GM18951 (cell line): ENCODE results near the gene GPX4.

Experiments used
- POLR2A ChIP-seq: IDR thresholded peaks from 4 replicates; pipeline ENCODE4 v1.6.1; 2011; ENCODE audit warnings: mild to moderate bottlenecking; ENCODE audit not compliant: insufficient read length, insufficient read depth; ENCODE audit errors: extremely low read depth
- in situ Hi-C: fragments of 300-500 bp; cut with MboI; formaldehyde crosslinking; loops from one replicate; pipeline ENCODE4 v1.12.0; 2022; ENCODE audit warnings: low sequenced_read_pairs, mixed read lengths, inconsistent platforms; ENCODE audit not compliant: unreplicated experiment

The GPX4 gene

GRCh38 chr19:1084024-1084868 lies 19.5 kb upstream of the GPX4 start:
- in situ Hi-C loops = no loop called here
- TF ChIP-seq POLR2A = peak; percentile 0

GRCh38 chr19:1085053-1085658 lies 18.6 kb upstream of the GPX4 start:
- no peak for TF ChIP-seq POLR2A
- in situ Hi-C loops = no loop called here

- peak; percentile 7 for TF ChIP-seq POLR2A
- in situ Hi-C loops = no loop called here
Measured at GRCh38 chr19:1085676-1086442, 17.9 kb upstream of the GPX4 start.

GRCh38 chr19:1086613-1087012 lies 17.2 kb upstream of the GPX4 start:
- in situ Hi-C loops = no loop called here
- TF ChIP-seq POLR2A = peak; percentile 21

GRCh38 chr19:1087813-1088415 lies 15.9 kb upstream of the GPX4 start:
- peak; percentile 49 for TF ChIP-seq POLR2A

GRCh38 chr19:1088416-1089010 lies 15.3 kb upstream of the GPX4 start:
- no peak for TF ChIP-seq POLR2A
- in situ Hi-C loops = no loop called here

More at GRCh38 chr19:1087813-1088415, 15.9 kb upstream of the GPX4 start:
- in situ Hi-C loops = no loop called here

GRCh38 chr19:1089126-1089771 lies 14.5 kb upstream of the GPX4 start:
- peak; percentile 21 for TF ChIP-seq POLR2A
- in situ Hi-C loops = no loop called here

GRCh38 chr19:1089891-1090290 lies 13.9 kb upstream of the GPX4 start:
- no peak for TF ChIP-seq POLR2A
- in situ Hi-C loops = no loop called here

- no peak for TF ChIP-seq POLR2A
Measured at GRCh38 chr19:1090731-1091543, 12.9 kb upstream of the GPX4 start.

GRCh38 chr19:1091544-1092175 lies 12.1 kb upstream of the GPX4 start:
- in situ Hi-C loops = no loop called here
- TF ChIP-seq POLR2A = no peak

More at GRCh38 chr19:1090731-1091543, 12.9 kb upstream of the GPX4 start:
- in situ Hi-C loops = no loop called here

- TF ChIP-seq POLR2A = no peak
Measured at GRCh38 chr19:1093330-1093729, 10.5 kb upstream of the GPX4 start.

GRCh38 chr19:1093811-1094553 lies 9.8 kb upstream of the GPX4 start:
- no peak for TF ChIP-seq POLR2A
- in situ Hi-C loops = no loop called here

More at GRCh38 chr19:1093330-1093729, 10.5 kb upstream of the GPX4 start:
- in situ Hi-C loops = no loop called here
